ENCODE measurements around the gene FOXO6. TPM values are rescaled to one million over a fixed set of nuclear protein-coding genes. Genes with fewer than 3 reads are reported as not detected.
A peak's percentile ranks its signal among the peaks of the same experiment; 100 is the strongest.

The FOXO6 gene
- total RNA-seq, 3 donors from 2014 or later = 0.20 to 0.22 TPM; not detected in 1

GRCh38 chr1:41399145-41399795, 38.0 kb downstream of the FOXO6 start:
- H3K4me1 Mint-ChIP-seq (ENCODE audit: low read depth) = no peaks in the 10 kb centered on the region
- H3K27me3 Mint-ChIP-seq (ENCODE audit: low read depth) = peaks cover 51% of the 10 kb centered on the region
- DNase-seq (no peak), ATAC-seq (no peak)
- no peak overlapping the region for H3K4me3 Mint-ChIP-seq
- H3K36me3 Mint-ChIP-seq (ENCODE audit: insufficient read depth) = no peaks in the 10 kb centered on the region
- H3K9me3 Mint-ChIP-seq = no peaks in the 10 kb centered on the region

GRCh38 chr1:41400225-41400624, 39.0 kb downstream of the FOXO6 start:
- H3K27me3 Mint-ChIP-seq (ENCODE audit: low read depth) = peaks cover 43% of the 10 kb centered on the region

GRCh38 chr1:41401899-41402298, 40.7 kb downstream of the FOXO6 start:
- Mint-ChIP-seq H3K4me3 (no peak overlapping the region), H3K9me3 (no peaks in the 10 kb centered on the region), H3K4me1 (ENCODE audit: low read depth) (peaks cover 2% of the 10 kb centered on the region), H3K27me3 (ENCODE audit: low read depth) (peaks cover 33% of the 10 kb centered on the region), H3K36me3 (ENCODE audit: insufficient read depth) (no peaks in the 10 kb centered on the region)
- DNase-seq = no peak
- no peak for ATAC-seq

More at GRCh38 chr1:41400225-41400624, 39.0 kb downstream of the FOXO6 start:
- DNase-seq = no peak
- H3K9me3 Mint-ChIP-seq = no peaks in the 10 kb centered on the region
- H3K4me3 Mint-ChIP-seq = no peak overlapping the region
- H3K36me3 Mint-ChIP-seq (ENCODE audit: insufficient read depth) = no peaks in the 10 kb centered on the region
- ATAC-seq = no peak
- peaks cover 2% of the 10 kb centered on the region for H3K4me1 Mint-ChIP-seq (ENCODE audit: low read depth)

GRCh38 chr1:41404308-41404761, 43.1 kb downstream of the FOXO6 start:
- Mint-ChIP-seq H3K27me3 (ENCODE audit: low read depth) (peaks cover 42% of the 10 kb centered on the region), H3K36me3 (ENCODE audit: insufficient read depth) (no peaks in the 10 kb centered on the region), H3K4me1 (ENCODE audit: low read depth) (peaks cover 2% of the 10 kb centered on the region), H3K4me3 (no peak overlapping the region), H3K9me3 (no peaks in the 10 kb centered on the region)
- peak; percentile 61 to 73 for ATAC-seq
- no peak for DNase-seq

DNA sequence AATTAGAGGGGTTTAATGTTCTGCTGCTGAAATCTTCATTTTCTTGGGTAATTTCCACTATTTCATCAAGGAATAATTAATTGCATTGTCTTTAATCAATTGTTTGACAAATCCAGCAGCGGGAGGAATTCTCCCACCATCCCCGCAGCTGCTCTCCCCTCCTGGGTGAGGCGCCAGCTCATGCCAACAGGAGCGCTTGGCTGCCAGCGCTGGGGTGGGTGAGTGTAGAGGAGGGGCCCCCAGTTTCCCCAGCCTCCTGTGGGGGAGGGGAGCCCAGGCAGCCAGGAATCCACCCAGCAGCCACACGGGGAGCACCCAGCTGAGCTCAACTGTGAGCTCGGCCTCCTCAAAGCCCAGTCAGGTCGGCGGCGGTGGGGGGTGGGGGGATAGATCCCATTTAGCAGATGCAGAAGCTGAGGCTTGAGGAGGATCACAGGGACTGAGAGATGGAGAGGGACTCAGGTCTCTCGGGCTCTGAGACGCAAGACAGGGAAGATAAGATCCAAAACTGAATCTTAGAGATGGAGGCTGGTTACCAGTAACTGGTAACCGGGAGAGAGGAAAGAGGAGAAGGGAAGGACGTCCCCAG, 46.5 kb downstream of the FOXO6 start:
- peaks cover 37% of the 10 kb centered on the region for H3K27me3 Mint-ChIP-seq (ENCODE audit: low read depth)
- no peaks in the 10 kb centered on the region for H3K36me3 Mint-ChIP-seq (ENCODE audit: insufficient read depth)
- DNase-seq = no peak
- no peaks in the 10 kb centered on the region for H3K9me3 Mint-ChIP-seq
- peaks cover 2% of the 10 kb centered on the region for H3K4me1 Mint-ChIP-seq (ENCODE audit: low read depth)
- H3K4me3 Mint-ChIP-seq = no peak overlapping the region
- ATAC-seq = no peak

DNA sequence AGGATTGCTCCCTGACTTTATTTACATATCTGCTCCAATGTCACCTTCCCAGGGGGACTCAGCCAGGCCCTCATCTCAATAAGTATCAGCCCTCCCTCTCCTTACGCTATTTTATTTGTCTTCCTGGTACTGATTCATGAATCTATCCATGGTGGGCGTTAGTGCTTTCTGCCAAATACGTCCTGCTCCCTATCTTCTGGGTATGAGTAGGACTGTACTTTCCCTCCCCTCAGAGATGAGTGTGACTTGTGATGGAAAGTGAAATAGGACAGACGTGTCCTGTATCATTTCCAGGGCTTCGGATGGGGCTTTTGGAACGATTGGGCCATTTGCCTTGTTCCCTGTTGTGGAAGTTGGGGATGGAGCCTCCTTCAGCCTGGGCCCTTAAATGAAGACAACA, 47.5 kb downstream of the FOXO6 start:
- Mint-ChIP-seq H3K27me3 (ENCODE audit: low read depth) (peaks cover 30% of the 10 kb centered on the region), H3K4me1 (ENCODE audit: low read depth) (peaks cover 2% of the 10 kb centered on the region), H3K4me3 (no peak overlapping the region), H3K9me3 (no peaks in the 10 kb centered on the region), H3K36me3 (ENCODE audit: insufficient read depth) (no peaks in the 10 kb centered on the region)
- no peak for ATAC-seq
- DNase-seq = no peak

- no peak for DNase-seq
- no peak for ATAC-seq
- no peaks in the 10 kb centered on the region for H3K9me3 Mint-ChIP-seq
- H3K36me3 Mint-ChIP-seq (ENCODE audit: insufficient read depth) = no peaks in the 10 kb centered on the region
- no peaks in the 10 kb centered on the region for H3K4me1 Mint-ChIP-seq (ENCODE audit: low read depth)
- H3K27me3 Mint-ChIP-seq (ENCODE audit: low read depth) = peaks cover 28% of the 10 kb centered on the region
- H3K4me3 Mint-ChIP-seq = no peak overlapping the region
Observed at GRCh38 chr1:41409825-41410224, 48.6 kb downstream of the FOXO6 start.

GRCh38 chr1:41410462-41410861, 49.2 kb downstream of the FOXO6 start:
- Mint-ChIP-seq H3K4me3 (no peak overlapping the region), H3K4me1 (ENCODE audit: low read depth) (no peaks in the 10 kb centered on the region), H3K27me3 (ENCODE audit: low read depth) (peaks cover 28% of the 10 kb centered on the region), H3K9me3 (no peaks in the 10 kb centered on the region), H3K36me3 (ENCODE audit: insufficient read depth) (no peaks in the 10 kb centered on the region)
- no peak for ATAC-seq
- DNase-seq = no peak

DNA sequence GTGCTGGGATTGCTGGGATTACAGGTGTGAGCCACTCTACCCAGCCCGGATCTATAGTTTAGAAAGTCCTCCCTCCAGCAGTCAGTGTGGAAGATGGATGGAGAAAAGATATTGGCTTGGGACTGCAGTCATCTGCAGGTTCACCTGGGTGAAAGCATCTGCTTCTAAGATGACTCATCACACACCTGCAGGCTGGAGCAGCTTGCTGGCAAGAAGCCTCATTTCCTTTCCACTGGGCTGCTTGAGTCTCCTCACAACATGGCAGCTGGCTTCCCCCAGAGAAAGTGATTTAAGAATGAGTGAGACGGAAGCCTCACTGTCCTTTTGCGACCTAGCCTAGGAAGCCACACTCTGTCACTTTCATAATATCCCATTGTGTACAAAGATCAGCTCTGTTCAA, 50.0 kb downstream of the FOXO6 start:
- H3K4me1 Mint-ChIP-seq (ENCODE audit: low read depth) = no peaks in the 10 kb centered on the region
- no peak for DNase-seq

GRCh38 chr1:41412748-41413147, 51.5 kb downstream of the FOXO6 start:
- Mint-ChIP-seq H3K4me1 (ENCODE audit: low read depth) (no peaks in the 10 kb centered on the region), H3K4me3 (no peak overlapping the region)

More for the DNA sequence above, 50.0 kb downstream of the FOXO6 start:
- ATAC-seq = no peak
- Mint-ChIP-seq H3K4me3 (no peak overlapping the region), H3K9me3 (no peaks in the 10 kb centered on the region), H3K27me3 (ENCODE audit: low read depth) (peaks cover 25% of the 10 kb centered on the region), H3K36me3 (ENCODE audit: insufficient read depth) (no peaks in the 10 kb centered on the region)

DNA sequence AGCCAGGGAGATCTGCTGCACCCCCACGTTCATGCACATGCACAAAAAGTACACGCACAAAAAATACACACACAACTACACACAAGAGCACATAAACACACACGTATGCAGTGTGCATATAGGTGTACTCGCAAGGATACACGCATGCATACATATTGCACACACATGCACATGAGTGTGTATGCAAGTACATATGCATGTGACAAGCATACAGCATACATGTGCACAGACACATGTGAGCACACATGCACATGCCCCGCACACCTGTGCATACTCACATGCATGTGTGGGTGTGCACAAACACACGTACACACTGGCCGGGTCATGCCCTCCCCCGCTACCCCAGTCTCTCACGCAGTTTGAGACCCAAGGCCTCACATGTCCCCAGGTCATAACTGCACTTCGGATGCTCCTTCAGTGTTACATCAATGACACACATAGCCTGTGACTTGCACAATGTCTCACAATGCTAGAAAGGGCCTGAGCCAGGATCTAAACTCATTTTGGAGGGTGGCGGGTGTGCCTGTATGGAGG, 52.6 kb downstream of the FOXO6 start:
- no peaks in the 10 kb centered on the region for H3K36me3 Mint-ChIP-seq (ENCODE audit: insufficient read depth)
- ATAC-seq = no peak
- H3K27me3 Mint-ChIP-seq (ENCODE audit: low read depth) = peaks cover 25% of the 10 kb centered on the region
- no peak overlapping the region for H3K4me3 Mint-ChIP-seq
- no peak for DNase-seq
- no peaks in the 10 kb centered on the region for H3K4me1 Mint-ChIP-seq (ENCODE audit: low read depth)
- no peaks in the 10 kb centered on the region for H3K9me3 Mint-ChIP-seq

More at GRCh38 chr1:41412748-41413147, 51.5 kb downstream of the FOXO6 start:
- no peak for DNase-seq
- Mint-ChIP-seq H3K9me3 (no peaks in the 10 kb centered on the region), H3K27me3 (ENCODE audit: low read depth) (peaks cover 28% of the 10 kb centered on the region), H3K36me3 (ENCODE audit: insufficient read depth) (no peaks in the 10 kb centered on the region)
- no peak for ATAC-seq

DNA sequence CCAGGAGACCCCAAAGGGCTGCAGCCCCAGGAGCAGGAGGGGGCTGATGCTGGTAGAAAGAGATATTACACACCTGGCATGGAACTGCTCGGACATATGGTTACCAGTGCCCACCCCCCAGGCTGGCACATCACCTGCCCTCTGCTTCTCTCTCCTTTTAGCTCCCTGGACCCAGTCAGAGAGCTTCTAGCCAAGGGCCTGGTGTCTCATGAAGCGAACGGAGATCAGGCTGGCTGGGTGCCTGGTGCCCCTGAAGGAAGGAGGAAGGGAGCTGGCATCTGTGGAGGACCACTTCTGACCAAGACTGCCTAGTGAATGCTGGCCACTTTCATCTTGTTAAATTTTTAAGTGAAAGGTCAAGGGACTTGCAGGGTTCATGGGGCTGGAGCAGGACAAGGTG, 53.1 kb downstream of the FOXO6 start:
- DNase-seq = no peak
- Mint-ChIP-seq H3K4me3 (no peak overlapping the region), H3K27me3 (ENCODE audit: low read depth) (peaks cover 20% of the 10 kb centered on the region), H3K9me3 (no peaks in the 10 kb centered on the region), H3K36me3 (ENCODE audit: insufficient read depth) (no peaks in the 10 kb centered on the region), H3K4me1 (ENCODE audit: low read depth) (no peaks in the 10 kb centered on the region)
- no peak for ATAC-seq

DNA sequence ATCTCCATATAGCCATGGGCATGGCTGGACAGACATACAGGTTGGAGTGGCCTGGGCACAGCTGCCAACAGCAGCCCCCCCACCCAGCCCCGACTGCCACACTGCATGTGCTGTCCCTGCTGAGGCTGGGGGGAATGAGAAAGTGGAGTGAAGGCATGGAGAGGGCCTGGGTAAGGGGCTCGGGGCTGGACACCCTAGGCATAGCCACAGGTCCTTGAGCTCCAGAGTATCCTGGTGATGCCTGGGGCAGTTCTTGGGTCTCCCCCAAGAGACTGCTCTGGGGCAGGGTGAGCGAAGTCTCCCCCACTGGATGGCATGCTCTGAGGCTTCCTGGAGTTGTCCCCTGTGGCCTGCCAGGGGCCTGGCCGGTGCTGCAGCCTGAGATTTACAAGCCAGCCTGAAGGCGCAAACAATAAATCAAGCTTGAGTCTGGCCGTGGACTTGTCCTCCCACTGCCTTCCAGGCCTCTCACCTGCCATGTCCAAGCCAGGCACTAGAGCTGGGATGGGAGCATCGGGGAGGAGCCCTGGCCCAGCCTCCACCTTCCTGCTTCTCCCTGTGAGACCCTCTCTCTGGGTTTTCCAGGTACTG, 53.6 kb downstream of the FOXO6 start:
- Mint-ChIP-seq H3K27me3 (ENCODE audit: low read depth) (peaks cover 15% of the 10 kb centered on the region), H3K4me3 (no peak overlapping the region), H3K36me3 (ENCODE audit: insufficient read depth) (no peaks in the 10 kb centered on the region), H3K4me1 (ENCODE audit: low read depth) (no peaks in the 10 kb centered on the region), H3K9me3 (no peaks in the 10 kb centered on the region)
- ATAC-seq (no peak), DNase-seq (no peak)

DNA sequence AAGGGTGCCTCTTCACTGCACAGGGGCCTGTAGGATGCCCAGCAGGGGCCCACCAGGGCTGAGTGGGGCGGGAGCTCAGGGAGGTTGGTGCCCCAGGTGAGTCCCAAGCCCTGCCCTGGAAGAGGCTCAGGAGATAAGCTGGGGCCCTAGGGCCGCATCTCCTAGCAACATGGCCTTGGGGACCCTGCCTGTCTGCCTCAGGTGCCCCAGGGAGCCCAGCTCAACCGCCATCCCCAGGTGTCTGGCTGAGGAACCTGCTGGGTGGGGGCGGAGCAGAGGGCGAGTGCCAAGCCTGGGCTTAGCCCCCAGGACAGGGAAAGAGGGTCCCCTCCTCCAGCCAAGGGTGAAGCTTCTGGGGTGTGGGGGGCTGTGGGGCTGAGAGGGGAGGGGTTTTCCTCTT, 54.8 kb downstream of the FOXO6 start:
- DNase-seq = no peak
- H3K4me1 Mint-ChIP-seq (ENCODE audit: low read depth) = no peaks in the 10 kb centered on the region

More for the DNA sequence above, 54.8 kb downstream of the FOXO6 start:
- no peak overlapping the region for H3K4me3 Mint-ChIP-seq
- no peaks in the 10 kb centered on the region for H3K9me3 Mint-ChIP-seq
- no peaks in the 10 kb centered on the region for H3K36me3 Mint-ChIP-seq (ENCODE audit: insufficient read depth)
- ATAC-seq = no peak
- H3K27me3 Mint-ChIP-seq (ENCODE audit: low read depth) = peaks cover 11% of the 10 kb centered on the region
